HCT116 (cell line): Measurements from ENCODE around the gene HACD3. TPM values are rescaled to one million over a fixed set of nuclear protein-coding genes. Genes with fewer than 3 reads are reported as not detected.

ENCODE experiments used
- ATAC-seq: fragments of 200-7000 bp; cut with Tn5 transposase; 2 replicates; pipeline ENCODE4 v1.9.1; 2020; ENCODE audit warnings: mild to moderate bottlenecking, moderate library complexity
- BruUV-seq: library from RNA; stranded (reverse); fragments of 400-500 nt; replicated peaks from 2 replicates; lab custom pipeline; 2021; lab: Mats Ljungman, UMichigan
- CTCF ChIA-PET: fragments of 300-600 bp; sonication (Branson Sonifier 250); formaldehyde crosslinking; loops from one replicate; lab custom pipeline; 2021; ENCODE audit warnings: antibody characterized with exemption; lab: Charles Lee
- POLR2A ChIA-PET: fragments of 300-600, 350-600 bp; sonication (Branson Sonifier 250); formaldehyde crosslinking; loops from one replicate; lab custom pipeline; 2021; ENCODE audit warnings: antibody characterized with exemption; lab: Charles Lee
- RAD21 ChIA-PET, 2 experiments: fragments of 300-600 bp; sonication (Branson Sonifier 250); formaldehyde crosslinking; loops; one replicate each; lab custom pipeline; 2023; ENCODE audit warnings: low total read pairs in 2 of 2; ENCODE audit not compliant: uncharacterized antibody in 2 of 2, unreplicated experiment in 2 of 2, low non-redundant PET in 1 of 2; lab: Charles Lee
- DNase-seq: peaks from one replicate; pipeline ENCODE4 v3.0.0-alpha.2; 2010; ENCODE audit warnings: low read depth, low spot score
- H2AFZ ChIP-seq: fragments of 200-600 bp; shearing (Covaris generic), sonication (generic); 2 replicates; pipeline ENCODE4 v1.6.1; 2017; ENCODE audit warnings: low read depth, mixed run types, mixed read lengths, antibody characterized with exemption, low read length; ENCODE audit not compliant: poor library complexity, severe bottlenecking
- H3K27ac ChIP-seq: 2 replicates; pipeline ENCODE4 v1.5.1; 2012; ENCODE audit warnings: low read depth, low read length
- H3K27me3 ChIP-seq: fragments of 200-600 bp; sonication (generic); 2 replicates; pipeline ENCODE4 v1.6.1; 2016; ENCODE audit warnings: mixed run types, low read length, mixed read lengths; ENCODE audit not compliant: insufficient read depth
- H3K36me3 ChIP-seq, 2 experiments: fragments of 200-500 bp in 1 of 2; fragments of 200-600 bp in 1 of 2; sonication (Bioruptor generic) in 1 of 2; sonication (generic) in 1 of 2; 2 replicates each; pipeline versions ENCODE4 v1.5.1 to v1.6.1; 2014 to 2016; ENCODE audit warnings: low read length in 2 of 2, inconsistent platforms in 1 of 2, mixed read lengths in 1 of 2, mixed run types in 1 of 2; ENCODE audit not compliant: insufficient read depth in 2 of 2, control insufficient read depth in 1 of 2
- H3K4me1 ChIP-seq, 2 experiments: fragments of 200-600 bp in 1 of 2; sonication (generic) in 1 of 2; 2 replicates each; pipeline versions ENCODE4 v1.5.1 to v1.6.1; 2012 to 2017; ENCODE audit warnings: low read length in 2 of 2, inconsistent platforms in 1 of 2, mild to moderate bottlenecking in 1 of 2, mixed read lengths in 1 of 2, mixed run types in 1 of 2, moderate library complexity in 1 of 2; ENCODE audit not compliant: insufficient read depth in 2 of 2, control insufficient read depth in 1 of 2
- H3K4me2 ChIP-seq: fragments of 200-600 bp; sonication (generic); 2 replicates; pipeline ENCODE4 v1.6.1; 2017; ENCODE audit warnings: mixed run types, low read length, mixed read lengths
- H3K4me3 ChIP-seq, 2 experiments: fragments of 200-600 bp in 1 of 2; sonication (generic) in 1 of 2; replicated peaks in 1 of 2; 2 replicates each; pipeline ENCODE4 v1.5.1; 2011 to 2016; ENCODE audit warnings: low read length in 2 of 2, control low read depth in 1 of 2, low read depth in 1 of 2, mild to moderate bottlenecking in 1 of 2, mixed read lengths in 1 of 2, mixed run types in 1 of 2
- H3K79me2 ChIP-seq: fragments of 200-600 bp; sonication (generic); 2 replicates; pipeline ENCODE4 v1.6.1; 2017; ENCODE audit warnings: mild to moderate bottlenecking, mixed run types, low read length, moderate library complexity, mixed read lengths; ENCODE audit not compliant: insufficient read depth
- H3K9ac ChIP-seq: fragments of 200-600 bp; sonication (generic); 2 replicates; pipeline ENCODE4 v1.6.1; 2016; ENCODE audit warnings: low read length, mixed read lengths
- H3K9me2 ChIP-seq: fragments of 200-600 bp; sonication (generic), shearing (Covaris generic); 2 replicates; pipeline ENCODE4 v1.6.1; 2017; ENCODE audit warnings: mixed run types, mild to moderate bottlenecking, moderate library complexity; ENCODE audit not compliant: insufficient read depth
- H3K9me3 ChIP-seq, 2 experiments: fragments of 200-500 bp in 1 of 2; fragments of 200-600 bp in 1 of 2; sonication (Bioruptor generic) in 1 of 2; sonication (generic) in 1 of 2; 2 replicates each; pipeline ENCODE4 v1.6.1; 2014 to 2017; ENCODE audit warnings: low read length in 2 of 2, mixed read lengths in 2 of 2, inconsistent platforms in 1 of 2, low read depth in 1 of 2, mild to moderate bottlenecking in 1 of 2, mixed run types in 1 of 2, moderate library complexity in 1 of 2; ENCODE audit not compliant: control insufficient read depth in 1 of 2, insufficient read depth in 1 of 2
- H4K20me1 ChIP-seq: fragments of 200-600 bp; sonication (generic), shearing (Covaris generic); 2 replicates; pipeline ENCODE4 v1.6.1; 2017; ENCODE audit warnings: mixed run types, mild to moderate bottlenecking, moderate library complexity; ENCODE audit not compliant: insufficient read depth
- ATF3 ChIP-seq: IDR thresholded peaks from 2 replicates; pipeline ENCODE4 v1.6.1; 2012
- CBX3 ChIP-seq: IDR thresholded peaks from 2 replicates; pipeline ENCODE4 v1.6.1; 2012; ENCODE audit warnings: low read depth
- CEBPB ChIP-seq: IDR thresholded peaks from 2 replicates; pipeline ENCODE4 v1.6.1; 2012; ENCODE audit warnings: low read depth
- CTCF ChIP-seq, 3 experiments: fragments of 200-600 bp in 1 of 3; sonication (generic) in 1 of 3; IDR thresholded peaks in 2 of 3; conservative IDR thresholded peaks in 1 of 3; 2 replicates each; pipeline ENCODE4 v1.5.1; 2012 to 2017; ENCODE audit warnings: low read depth in 2 of 3, low read length in 2 of 3, antibody characterized with exemption in 1 of 3, borderline replicate concordance in 1 of 3, control low read depth in 1 of 3, mild to moderate bottlenecking in 1 of 3, mixed read lengths in 1 of 3, mixed run types in 1 of 3, moderate library complexity in 1 of 3; ENCODE audit not compliant: insufficient read depth in 1 of 3
- EGR1 ChIP-seq: IDR thresholded peaks from 2 replicates; pipeline ENCODE4 v1.6.1; 2012; ENCODE audit warnings: low read depth
- ELF1 ChIP-seq: IDR thresholded peaks from 2 replicates; pipeline ENCODE4 v1.6.1; 2012; ENCODE audit warnings: low read depth, borderline replicate concordance
- EZH2 ChIP-seq: fragments of 200-600 bp; sonication (generic); IDR thresholded peaks from 2 replicates; pipeline ENCODE4 v1.6.1; 2017; ENCODE audit warnings: antibody characterized with exemption, mixed run types
- EZH2phosphoT487 ChIP-seq: fragments of 200-600 bp; IDR thresholded peaks from 2 replicates; pipeline ENCODE4 v1.6.1; 2018; ENCODE audit warnings: antibody characterized with exemption, borderline replicate concordance
- FOSL1 ChIP-seq: IDR thresholded peaks from 2 replicates; pipeline ENCODE4 v1.6.1; 2012; ENCODE audit warnings: low read depth
- JUND ChIP-seq: IDR thresholded peaks from 2 replicates; pipeline ENCODE4 v1.6.1; 2012
- POLR2AphosphoS5 ChIP-seq: IDR thresholded peaks from 2 replicates; pipeline ENCODE4 v1.6.1; 2011; ENCODE audit warnings: mild to moderate bottlenecking, low read depth, low read length, moderate library complexity
- RAD21 ChIP-seq: IDR thresholded peaks from 2 replicates; pipeline ENCODE4 v1.6.1; 2012; ENCODE audit warnings: low read depth, mild to moderate bottlenecking
- REST ChIP-seq: IDR thresholded peaks from 2 replicates; pipeline ENCODE4 v1.6.1; 2012; ENCODE audit warnings: low read depth
- SP1 ChIP-seq: IDR thresholded peaks from 2 replicates; pipeline ENCODE4 v1.6.1; 2012; ENCODE audit warnings: low read depth
- SRF ChIP-seq: IDR thresholded peaks from 2 replicates; pipeline ENCODE4 v1.6.1; 2012; ENCODE audit warnings: low read depth
- TCF7L2 ChIP-seq: IDR thresholded peaks from 2 replicates; pipeline ENCODE4 v1.7.0; 2011; ENCODE audit warnings: borderline replicate concordance, inconsistent platforms; ENCODE audit not compliant: insufficient read depth, insufficient read length; ENCODE audit errors: extremely low read depth
- YY1 ChIP-seq: IDR thresholded peaks from 2 replicates; pipeline ENCODE4 v1.6.1; 2011; ENCODE audit warnings: low read length, low read depth, moderate library complexity, mild to moderate bottlenecking; ENCODE audit not compliant: insufficient replicate concordance; ENCODE audit errors: extremely low read depth
- ZFX ChIP-seq: fragments of 450-650 bp; IDR thresholded peaks from 2 replicates; pipeline ENCODE4 v1.6.1; 2017
- ZNF274 ChIP-seq: fragments of 200-500 bp; sonication (Bioruptor generic); IDR thresholded peaks from 2 replicates; pipeline ENCODE4 v1.6.1; 2014; ENCODE audit warnings: mild to moderate bottlenecking, low read depth, low read length, inconsistent platforms
- intact Hi-C: fragments of 100-400 bp; cut with micrococcal nuclease; formaldehyde crosslinking; loops from 2 replicates; pipeline ENCODE4 v1.10.0; 2022
- total RNA-seq: library from RNA; stranded (reverse); gene quantifications from one replicate; pipeline ENCODE4 v1.2.1, GENCODE V29; 2021; ENCODE audit not compliant: unreplicated experiment
- TF ChIP-seq, protein P1 (sequence below): IDR thresholded peaks from 2 replicates; pipeline ENCODE4 v1.6.1; 2012

The HACD3 gene
- total RNA-seq, 1 experiment from 2014 or later = 57.5 TPM

- no peak overlapping the region for H2AFZ ChIP-seq
- no peaks in the 10 kb centered on the region for H3K9me2 ChIP-seq
- no peaks in the 10 kb centered on the region for H3K4me1 ChIP-seq
- DNase-seq (no peak), ATAC-seq (no peak)
- H3K9me3 ChIP-seq = no peaks in the 10 kb centered on the region
- ChIA-PET RAD21 (no interaction called here), CTCF (no interaction called here), POLR2A (no interaction called here)
- H3K27me3 ChIP-seq = no peaks in the 10 kb centered on the region
- H3K36me3 ChIP-seq = peaks cover 6 to 34% of the 10 kb centered on the region in 2 experiments; a peak in 2 of 4 replicates
- TF ChIP-seq ZNF274 (no peak), EGR1 (no peak), SP1 (no peak), SRF (no peak), EZH2 (no peak), CTCF (IDR thresholded peaks at IDR 0.05 in 2 of 3, conservative IDR thresholded peaks at IDR 0.05 in 1 of 3; ENCODE audit: borderline replicate concordance in 1 of 3, insufficient read depth in 1 of 3, low read depth in 2 of 3, low read length in 2 of 3) (no peak), POLR2AphosphoS5 (no peak), CBX3 (no peak), CEBPB (no peak), YY1 (no peak), ZFX (no peak), FOSL1 (no peak), ATF3 (no peak), EZH2phosphoT487 (no peak), TCF7L2 (no peak), ELF1 (no peak), RAD21 (no peak), JUND (no peak), REST (no peak)
- TF ChIP-seq, protein P1, sequence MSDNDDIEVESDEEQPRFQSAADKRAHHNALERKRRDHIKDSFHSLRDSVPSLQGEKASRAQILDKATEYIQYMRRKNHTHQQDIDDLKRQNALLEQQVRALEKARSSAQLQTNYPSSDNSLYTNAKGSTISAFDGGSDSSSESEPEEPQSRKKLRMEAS = no peak
- intact Hi-C loops = no loop called here
- BruUV-seq = no TSS peak
- H3K4me2 ChIP-seq = no peak overlapping the region
- no peak overlapping the region for H3K4me3 ChIP-seq
- H3K79me2 ChIP-seq = peaks cover 26% of the 10 kb centered on the region; the same call in 1 of the 2 replicates
- no peak overlapping the region for H3K9ac ChIP-seq
- H3K27ac ChIP-seq = no peak overlapping the region
- no peaks in the 10 kb centered on the region for H4K20me1 ChIP-seq
Measured at GRCh38 chr15:65561934-65562333, 31.7 kb downstream of the HACD3 start.
